ENCODE measurements around the gene UNC5A.

Gene UNC5A

GRCh38 chr5:176792655-176793342, 17.6 kb upstream of the UNC5A start:
- no peaks in the 10 kb centered on the region for H3K27me3 ChIP-seq (ENCODE audit: control insufficient read depth, insufficient read depth, low read length)
- no CpG with 5 or more reads among the region's 18 CpGs for WGBS (ENCODE audit: insufficient coverage, insufficient read length)
- no peak overlapping the region for H3K27ac ChIP-seq (ENCODE audit: low read length)
- no peaks in the 10 kb centered on the region for H3K9me3 ChIP-seq (ENCODE audit: control insufficient read depth, insufficient read depth, low read length)
- no peaks in the 10 kb centered on the region for H3K36me3 ChIP-seq (ENCODE audit: control insufficient read depth, insufficient read depth, low read length)
- peaks cover 7% of the 10 kb centered on the region for H3K4me1 ChIP-seq (ENCODE audit: control insufficient read depth, insufficient read depth, low read length)
- H3K4me3 ChIP-seq (ENCODE audit: low read length) = no peak overlapping the region
- DNase-seq (ENCODE audit: low read depth, low spot score) = no peak

DNA sequence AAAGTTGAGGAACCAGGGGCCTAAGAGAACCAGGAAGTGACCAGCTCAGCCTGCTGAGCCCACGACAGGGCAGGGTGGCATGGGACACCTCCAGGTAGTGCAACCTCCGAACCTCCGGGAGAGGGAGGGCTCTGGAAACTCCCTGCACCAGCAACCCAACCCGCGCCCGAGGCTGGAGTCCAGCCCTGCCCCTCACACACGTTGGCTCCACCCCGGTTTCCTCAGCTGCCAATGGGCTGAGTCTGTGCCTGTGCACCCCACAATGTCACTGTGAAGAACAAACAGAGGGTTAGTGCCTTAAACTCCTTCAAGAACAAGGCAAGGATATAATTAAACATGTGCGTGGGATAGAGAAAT, 17.0 kb upstream of the UNC5A start:
- no peak for DNase-seq (ENCODE audit: low read depth, low spot score)
- H3K36me3 ChIP-seq (ENCODE audit: control insufficient read depth, insufficient read depth, low read length) = no peaks in the 10 kb centered on the region
- no peak overlapping the region for H3K4me3 ChIP-seq (ENCODE audit: low read length)
- H3K27me3 ChIP-seq (ENCODE audit: control insufficient read depth, insufficient read depth, low read length) = no peaks in the 10 kb centered on the region
- H3K9me3 ChIP-seq (ENCODE audit: control insufficient read depth, insufficient read depth, low read length) = no peaks in the 10 kb centered on the region
- WGBS (ENCODE audit: insufficient coverage, insufficient read length) = no CpG with 5 or more reads among the region's 9 CpGs
- no peak overlapping the region for H3K27ac ChIP-seq (ENCODE audit: low read length)
- H3K4me1 ChIP-seq (ENCODE audit: control insufficient read depth, insufficient read depth, low read length) = peaks cover 7% of the 10 kb centered on the region

DNA sequence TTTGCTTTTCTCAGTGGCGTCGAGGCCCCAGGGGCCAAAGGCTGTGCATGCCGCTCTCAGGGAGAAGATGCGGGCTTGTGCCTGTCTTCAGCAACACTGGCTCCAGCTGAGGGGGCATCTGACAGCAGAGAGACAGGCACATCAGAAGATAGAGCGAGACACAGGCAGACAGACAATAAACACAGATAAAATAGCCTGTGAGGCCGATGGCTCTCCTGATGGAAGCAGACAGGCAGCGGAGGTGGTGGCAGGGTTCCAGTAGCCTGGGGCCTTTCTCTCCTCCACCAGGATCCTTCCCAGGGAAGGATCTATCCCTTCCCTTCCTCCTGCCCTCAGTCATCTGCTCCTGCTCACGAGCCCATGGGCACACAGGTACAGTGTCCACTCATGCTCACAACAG, 16.6 kb upstream of the UNC5A start:
- Histone ChIP-seq H3K27ac (ENCODE audit: low read length) (no peak overlapping the region), H3K36me3 (ENCODE audit: control insufficient read depth, insufficient read depth, low read length) (no peaks in the 10 kb centered on the region), H3K4me3 (ENCODE audit: low read length) (no peak overlapping the region), H3K4me1 (ENCODE audit: control insufficient read depth, insufficient read depth, low read length) (peaks cover 7% of the 10 kb centered on the region), H3K27me3 (ENCODE audit: control insufficient read depth, insufficient read depth, low read length) (no peaks in the 10 kb centered on the region), H3K9me3 (ENCODE audit: control insufficient read depth, insufficient read depth, low read length) (no peaks in the 10 kb centered on the region)
- WGBS (ENCODE audit: insufficient coverage, insufficient read length) = no CpG with 5 or more reads among the region's 8 CpGs
- DNase-seq (ENCODE audit: low read depth, low spot score) = no peak

GRCh38 chr5:176794509-176794908, 15.8 kb upstream of the UNC5A start:
- H3K9me3 ChIP-seq (ENCODE audit: control insufficient read depth, insufficient read depth, low read length) = no peaks in the 10 kb centered on the region
- H3K27me3 ChIP-seq (ENCODE audit: control insufficient read depth, insufficient read depth, low read length) = no peaks in the 10 kb centered on the region
- H3K36me3 ChIP-seq (ENCODE audit: control insufficient read depth, insufficient read depth, low read length) = no peaks in the 10 kb centered on the region
- H3K4me1 ChIP-seq (ENCODE audit: control insufficient read depth, insufficient read depth, low read length) = peaks cover 5% of the 10 kb centered on the region
- WGBS (ENCODE audit: insufficient coverage, insufficient read length) = no CpG with 5 or more reads among the region's 6 CpGs
- H3K4me3 ChIP-seq (ENCODE audit: low read length) = no peak overlapping the region
- H3K27ac ChIP-seq (ENCODE audit: low read length) = no peak overlapping the region
- no peak for DNase-seq (ENCODE audit: low read depth, low spot score)

DNA sequence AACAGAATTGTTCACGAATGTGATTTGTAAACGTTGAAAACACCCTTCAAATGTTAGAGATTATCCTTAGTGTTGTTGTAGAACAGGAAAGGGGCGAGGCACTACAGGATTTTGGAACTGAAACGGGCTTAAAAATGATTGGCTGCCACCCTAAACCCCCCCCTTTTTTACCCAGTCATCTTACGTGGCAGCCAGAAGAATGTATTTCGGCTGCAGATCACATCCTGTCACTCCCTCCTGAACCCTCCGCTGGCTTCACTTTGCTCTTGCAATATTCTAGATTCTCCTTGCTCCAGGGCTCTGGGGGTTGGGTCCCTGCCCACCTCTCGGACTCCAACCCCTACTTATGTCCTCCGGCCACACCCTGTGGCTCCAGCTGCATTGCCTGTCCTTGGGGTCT, 13.9 kb upstream of the UNC5A start:
- peaks cover 3% of the 10 kb centered on the region for H3K4me1 ChIP-seq (ENCODE audit: control insufficient read depth, insufficient read depth, low read length)
- no peaks in the 10 kb centered on the region for H3K9me3 ChIP-seq (ENCODE audit: control insufficient read depth, insufficient read depth, low read length)
- WGBS (ENCODE audit: insufficient coverage, insufficient read length) = no CpG with 5 or more reads among the region's 9 CpGs
- no peak overlapping the region for H3K4me3 ChIP-seq (ENCODE audit: low read length)
- H3K27me3 ChIP-seq (ENCODE audit: control insufficient read depth, insufficient read depth, low read length) = no peaks in the 10 kb centered on the region
- no peaks in the 10 kb centered on the region for H3K36me3 ChIP-seq (ENCODE audit: control insufficient read depth, insufficient read depth, low read length)
- no peak overlapping the region for H3K27ac ChIP-seq (ENCODE audit: low read length)
- DNase-seq (ENCODE audit: low read depth, low spot score) = no peak

GRCh38 chr5:176796970-176797369, 13.4 kb upstream of the UNC5A start:
- Histone ChIP-seq H3K4me1 (ENCODE audit: control insufficient read depth, insufficient read depth, low read length) (peaks cover 3% of the 10 kb centered on the region), H3K27ac (ENCODE audit: low read length) (no peak overlapping the region), H3K27me3 (ENCODE audit: control insufficient read depth, insufficient read depth, low read length) (no peaks in the 10 kb centered on the region), H3K9me3 (ENCODE audit: control insufficient read depth, insufficient read depth, low read length) (no peaks in the 10 kb centered on the region), H3K36me3 (ENCODE audit: control insufficient read depth, insufficient read depth, low read length) (no peaks in the 10 kb centered on the region), H3K4me3 (ENCODE audit: low read length) (no peak overlapping the region)
- DNase-seq (ENCODE audit: low read depth, low spot score) = no peak
- no CpG with 5 or more reads among the region's 2 CpGs for WGBS (ENCODE audit: insufficient coverage, insufficient read length)

DNA sequence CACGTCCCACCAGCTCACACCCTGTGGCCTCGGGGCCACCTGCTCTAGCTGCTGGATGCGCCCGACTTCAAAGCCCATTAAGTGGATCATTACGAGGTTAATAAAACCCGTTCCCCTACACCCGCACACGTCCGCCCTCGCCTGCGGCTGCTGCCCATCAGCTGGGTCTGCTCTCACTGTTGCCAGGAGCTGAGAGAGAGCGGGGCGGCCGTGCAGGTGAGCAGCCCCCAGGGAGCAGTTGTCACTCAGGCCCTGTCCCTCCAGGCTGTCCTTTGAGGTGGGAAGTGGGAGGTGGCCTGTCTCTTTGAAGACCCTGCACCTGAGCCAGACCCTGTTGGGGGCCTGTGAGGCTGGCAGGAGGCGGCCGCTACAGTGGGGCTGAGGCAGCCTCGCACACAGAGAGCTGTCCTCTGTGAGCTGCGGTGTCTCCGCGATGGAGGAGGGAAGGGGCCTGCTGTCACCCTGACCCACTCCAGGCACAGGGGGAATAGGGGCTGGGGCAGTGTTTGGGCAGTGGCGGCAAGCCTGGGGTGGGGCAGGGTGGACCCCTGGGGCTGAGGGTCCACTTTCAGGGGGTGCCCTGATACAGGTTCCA, 12.8 kb upstream of the UNC5A start:
- Histone ChIP-seq H3K4me3 (ENCODE audit: low read length) (no peak overlapping the region), H3K27me3 (ENCODE audit: control insufficient read depth, insufficient read depth, low read length) (no peaks in the 10 kb centered on the region), H3K9me3 (ENCODE audit: control insufficient read depth, insufficient read depth, low read length) (no peaks in the 10 kb centered on the region), H3K27ac (ENCODE audit: low read length) (no peak overlapping the region), H3K36me3 (ENCODE audit: control insufficient read depth, insufficient read depth, low read length) (no peaks in the 10 kb centered on the region), H3K4me1 (ENCODE audit: control insufficient read depth, insufficient read depth, low read length) (peaks cover 3% of the 10 kb centered on the region)
- no peak for DNase-seq (ENCODE audit: low read depth, low spot score)
- WGBS (ENCODE audit: insufficient coverage, insufficient read length) = no CpG with 5 or more reads among the region's 21 CpGs

GRCh38 chr5:176798086-176798876, 12.1 kb upstream of the UNC5A start:
- Histone ChIP-seq H3K27me3 (ENCODE audit: control insufficient read depth, insufficient read depth, low read length) (no peaks in the 10 kb centered on the region), H3K36me3 (ENCODE audit: control insufficient read depth, insufficient read depth, low read length) (no peaks in the 10 kb centered on the region), H3K4me3 (ENCODE audit: low read length) (no peak overlapping the region), H3K27ac (ENCODE audit: low read length) (no peak overlapping the region), H3K9me3 (ENCODE audit: control insufficient read depth, insufficient read depth, low read length) (no peaks in the 10 kb centered on the region), H3K4me1 (ENCODE audit: control insufficient read depth, insufficient read depth, low read length) (no peaks in the 10 kb centered on the region; the same call in 1 of the 2 replicates)
- no CpG with 5 or more reads among the region's 33 CpGs for WGBS (ENCODE audit: insufficient coverage, insufficient read length)
- DNase-seq (ENCODE audit: low read depth, low spot score) = no peak

- Histone ChIP-seq H3K27me3 (ENCODE audit: control insufficient read depth, insufficient read depth, low read length) (no peaks in the 10 kb centered on the region), H3K4me1 (ENCODE audit: control insufficient read depth, insufficient read depth, low read length) (no peaks in the 10 kb centered on the region; the same call in 1 of the 2 replicates), H3K9me3 (ENCODE audit: control insufficient read depth, insufficient read depth, low read length) (no peaks in the 10 kb centered on the region), H3K27ac (ENCODE audit: low read length) (no peak overlapping the region), H3K36me3 (ENCODE audit: control insufficient read depth, insufficient read depth, low read length) (no peaks in the 10 kb centered on the region), H3K4me3 (ENCODE audit: low read length) (no peak overlapping the region)
- no peak for DNase-seq (ENCODE audit: low read depth, low spot score)
- no CpG with 5 or more reads among the region's 12 CpGs for WGBS (ENCODE audit: insufficient coverage, insufficient read length)
Measured at GRCh38 chr5:176798949-176799348, 11.4 kb upstream of the UNC5A start.

GRCh38 chr5:176799488-176799887, 10.9 kb upstream of the UNC5A start:
- WGBS (ENCODE audit: insufficient coverage, insufficient read length) = no CpG with 5 or more reads among the region's 12 CpGs

More at GRCh38 chr5:176799488-176799887, 10.9 kb upstream of the UNC5A start:
- H3K27ac ChIP-seq (ENCODE audit: low read length) = no peak overlapping the region
- DNase-seq (ENCODE audit: low read depth, low spot score) = no peak
- H3K4me1 ChIP-seq (ENCODE audit: control insufficient read depth, insufficient read depth, low read length) = no peaks in the 10 kb centered on the region; the same call in 1 of the 2 replicates
- H3K4me3 ChIP-seq (ENCODE audit: low read length) = no peak overlapping the region
- H3K36me3 ChIP-seq (ENCODE audit: control insufficient read depth, insufficient read depth, low read length) = no peaks in the 10 kb centered on the region
- H3K27me3 ChIP-seq (ENCODE audit: control insufficient read depth, insufficient read depth, low read length) = no peaks in the 10 kb centered on the region
- no peaks in the 10 kb centered on the region for H3K9me3 ChIP-seq (ENCODE audit: control insufficient read depth, insufficient read depth, low read length)

Measured in iPS DF 6.9 (cell line).